ENCODE measurements around the gene STRADA.
A peak's percentile ranks its signal among the peaks of the same experiment; 100 is the strongest.

Gene STRADA

DNA sequence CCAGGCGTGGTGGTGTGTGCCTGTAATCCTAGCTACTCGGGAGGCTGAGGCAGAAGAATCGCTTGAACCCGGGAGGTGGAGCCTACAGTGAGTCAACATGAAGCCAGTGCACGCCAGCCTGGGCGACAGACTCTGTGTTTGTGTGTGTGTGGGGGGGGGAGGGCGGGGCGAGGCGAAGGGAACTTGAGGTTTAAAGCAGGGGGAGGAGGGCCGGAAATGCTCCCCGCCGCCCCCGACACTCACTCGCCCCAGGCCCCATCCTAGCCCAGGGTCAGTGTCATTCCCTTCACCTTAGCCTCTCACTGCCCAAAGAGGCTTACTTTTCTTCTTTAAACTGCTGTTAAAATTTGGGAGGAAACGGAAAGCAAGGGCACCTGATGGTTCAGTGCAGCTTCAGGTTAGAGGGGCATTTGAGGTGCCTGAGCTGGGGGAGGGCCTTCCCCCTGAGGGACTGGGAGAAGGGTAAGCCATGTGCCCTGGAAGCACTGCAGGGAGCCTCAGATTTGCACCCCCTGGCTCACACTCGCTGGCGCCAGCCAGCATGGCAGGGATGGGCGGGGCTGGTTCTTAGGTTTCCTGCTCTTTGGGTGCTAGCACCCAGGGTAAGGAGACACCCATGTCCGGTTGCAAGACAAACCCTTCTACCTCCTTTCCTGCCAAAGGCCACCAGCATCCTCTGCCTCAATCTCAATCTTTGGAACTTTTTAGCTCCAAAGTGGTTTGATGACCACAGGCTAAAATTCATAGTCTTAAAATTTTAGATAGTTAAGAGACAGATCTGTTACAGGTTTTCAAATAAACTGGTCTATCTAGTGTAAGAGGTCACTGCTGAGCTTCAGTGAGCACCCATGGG, 39.5 kb downstream of the STRADA start:
- H3K4me1 ChIP-seq (ENCODE audit: insufficient read depth, low read length): peaks cover 26% of the 10 kb centered on the region; the same call in 1 of the 2 replicates
- no peaks in the 10 kb centered on the region for H3K9me3 ChIP-seq (ENCODE audit: control insufficient read depth, insufficient read depth, low read length)
- H3K36me3 ChIP-seq (ENCODE audit: insufficient read depth, low read length): peaks cover 8% of the 10 kb centered on the region
- peak overlapping the region; percentile 59; the same call in 1 of the 2 replicates for H3K9ac ChIP-seq (ENCODE audit: low read depth, low read length)

DNA sequence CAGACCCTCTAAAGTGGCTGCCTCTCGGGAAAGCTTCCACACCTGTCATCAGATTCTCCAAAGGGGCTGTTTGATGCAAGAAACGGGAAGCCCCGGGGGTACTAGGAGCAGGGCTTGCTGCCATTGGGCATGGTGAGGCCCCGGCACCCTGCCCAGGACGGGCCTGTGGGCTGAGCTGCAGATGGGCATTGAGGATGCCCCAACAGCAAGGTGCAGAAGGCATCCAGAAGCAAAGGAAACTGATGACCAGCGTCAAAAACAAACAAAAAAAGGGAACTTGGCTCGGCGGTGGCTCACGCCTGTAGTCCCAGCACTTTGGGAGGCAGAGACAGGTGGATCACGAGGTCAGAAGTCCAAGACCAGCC, 40.2 kb downstream of the STRADA start:
- H3K36me3 ChIP-seq (ENCODE audit: insufficient read depth, low read length): peaks cover 8% of the 10 kb centered on the region
- H3K9ac ChIP-seq (ENCODE audit: low read depth, low read length): peak overlapping the region; percentile 59
- no peaks in the 10 kb centered on the region for H3K9me3 ChIP-seq (ENCODE audit: control insufficient read depth, insufficient read depth, low read length)
- H3K4me1 ChIP-seq (ENCODE audit: insufficient read depth, low read length): peaks cover 24% of the 10 kb centered on the region; the same call in 1 of the 2 replicates

DNA sequence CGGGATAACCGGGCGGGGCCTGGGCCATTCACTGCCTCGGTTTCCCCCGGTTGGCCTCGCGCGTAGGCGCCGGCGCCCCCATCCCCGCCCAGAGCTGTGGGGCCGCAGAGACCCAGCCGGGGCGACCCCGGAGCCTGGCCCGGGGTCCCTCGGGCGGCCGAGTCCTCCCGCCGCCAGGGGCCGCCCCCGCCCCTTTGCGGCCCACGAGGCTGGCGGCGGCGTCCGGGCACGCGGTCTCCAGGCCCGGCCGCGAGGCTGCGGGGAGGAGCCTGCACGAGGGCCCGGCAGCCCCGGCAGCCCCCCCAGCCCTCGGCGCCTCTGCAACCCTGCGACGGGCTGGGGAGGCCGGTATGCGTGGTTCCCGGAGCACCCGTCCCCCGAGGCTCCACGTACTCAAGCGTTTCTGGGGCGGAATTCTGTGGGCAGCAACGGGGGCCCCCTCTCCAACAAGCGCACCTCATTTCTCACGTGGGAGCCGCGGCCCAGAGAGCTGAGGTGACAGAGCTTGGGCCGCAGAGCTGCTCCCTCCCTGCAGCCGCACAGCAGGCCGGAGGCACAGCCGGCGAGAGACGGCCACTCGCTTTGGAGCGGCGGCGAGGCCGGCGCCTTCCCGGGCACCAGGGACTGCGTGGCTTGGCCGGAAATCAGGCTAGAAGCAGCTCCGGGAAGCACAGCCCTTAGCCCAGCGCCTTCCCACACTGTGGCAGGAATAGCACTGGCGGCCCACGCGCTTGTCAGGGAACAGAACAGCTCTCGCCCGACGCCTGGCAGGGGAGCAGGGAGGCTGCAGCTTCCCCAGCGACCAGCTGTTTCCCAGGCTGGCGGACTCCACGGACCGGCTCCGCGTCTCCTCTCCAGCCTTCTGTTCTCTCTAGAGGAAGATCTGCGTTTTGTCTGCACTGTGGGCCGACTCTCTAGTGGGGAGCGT, 40.8 kb downstream of the STRADA start:
- H3K9ac ChIP-seq (ENCODE audit: low read depth, low read length): peak overlapping the region; percentile 59

DNA sequence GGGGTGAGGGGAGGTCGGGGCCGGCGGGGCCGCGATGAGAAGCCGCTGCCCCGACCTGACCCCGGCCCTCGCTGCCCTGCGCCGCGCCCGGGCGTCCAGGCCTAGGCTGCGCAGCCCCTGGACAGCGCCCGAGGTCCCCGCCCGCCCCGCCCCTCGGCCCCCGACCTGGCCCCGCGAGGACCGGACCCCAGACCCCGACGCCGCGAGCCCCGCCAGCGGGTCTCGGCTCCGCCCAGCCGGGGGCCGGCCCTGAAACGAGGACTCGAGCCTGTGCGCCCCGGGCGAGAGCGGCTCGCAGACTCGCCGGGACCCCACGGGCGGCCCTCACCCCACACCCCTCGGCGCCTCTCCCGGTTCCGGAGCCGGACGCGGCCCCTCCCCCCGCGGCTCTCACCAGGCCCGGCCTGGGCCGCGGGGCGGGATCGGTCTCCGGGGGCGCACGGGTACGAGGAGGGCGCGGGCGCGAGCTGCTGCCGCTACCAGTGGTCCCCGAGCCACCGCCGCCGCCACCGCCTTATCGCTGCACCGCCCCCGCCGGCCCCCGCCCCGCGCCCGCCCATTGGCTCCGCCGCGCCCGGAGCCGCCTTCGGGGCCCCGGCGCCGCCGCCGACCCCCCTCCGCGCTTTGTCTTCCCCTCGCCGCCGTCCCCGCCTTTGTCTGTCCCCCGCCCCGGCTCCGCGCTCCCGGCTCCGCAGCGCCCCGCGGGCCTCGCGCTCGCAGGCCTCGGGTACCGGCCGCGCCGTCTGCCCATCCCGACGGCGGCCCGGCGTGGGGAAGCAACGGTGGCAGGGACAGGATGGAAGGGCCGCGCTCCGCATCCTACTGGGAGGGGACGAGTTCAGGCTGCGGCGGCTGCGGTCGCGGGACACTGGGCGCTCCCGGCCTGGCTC, 41.7 kb downstream of the STRADA start, which contains the start of gene LIMD2:
Gene LIMD2 (minus strand): TSS at position 488 of the 890 bp plus-strand sequence. CDS start 827 bp downstream, outside the sequence.
- Histone ChIP-seq H3K36me3 (ENCODE audit: insufficient read depth, low read length) (peaks cover 3% of the 10 kb centered on the region; the same call in 1 of the 2 replicates), H3K9me3 (ENCODE audit: control insufficient read depth, insufficient read depth, low read length) (no peaks in the 10 kb centered on the region), H3K9ac (ENCODE audit: low read depth, low read length) (peak within 1 kb of the TSS; percentile 66), H3K4me1 (ENCODE audit: insufficient read depth, low read length) (peaks cover 21% of the 10 kb centered on the region; the same call in 1 of the 2 replicates)

More for the DNA sequence above, 40.8 kb downstream of the STRADA start:
- peaks cover 21% of the 10 kb centered on the region; the same call in 1 of the 2 replicates for H3K4me1 ChIP-seq (ENCODE audit: insufficient read depth, low read length)
- peaks cover 5% of the 10 kb centered on the region for H3K36me3 ChIP-seq (ENCODE audit: insufficient read depth, low read length)
- H3K9me3 ChIP-seq (ENCODE audit: control insufficient read depth, insufficient read depth, low read length): no peaks in the 10 kb centered on the region

DNA sequence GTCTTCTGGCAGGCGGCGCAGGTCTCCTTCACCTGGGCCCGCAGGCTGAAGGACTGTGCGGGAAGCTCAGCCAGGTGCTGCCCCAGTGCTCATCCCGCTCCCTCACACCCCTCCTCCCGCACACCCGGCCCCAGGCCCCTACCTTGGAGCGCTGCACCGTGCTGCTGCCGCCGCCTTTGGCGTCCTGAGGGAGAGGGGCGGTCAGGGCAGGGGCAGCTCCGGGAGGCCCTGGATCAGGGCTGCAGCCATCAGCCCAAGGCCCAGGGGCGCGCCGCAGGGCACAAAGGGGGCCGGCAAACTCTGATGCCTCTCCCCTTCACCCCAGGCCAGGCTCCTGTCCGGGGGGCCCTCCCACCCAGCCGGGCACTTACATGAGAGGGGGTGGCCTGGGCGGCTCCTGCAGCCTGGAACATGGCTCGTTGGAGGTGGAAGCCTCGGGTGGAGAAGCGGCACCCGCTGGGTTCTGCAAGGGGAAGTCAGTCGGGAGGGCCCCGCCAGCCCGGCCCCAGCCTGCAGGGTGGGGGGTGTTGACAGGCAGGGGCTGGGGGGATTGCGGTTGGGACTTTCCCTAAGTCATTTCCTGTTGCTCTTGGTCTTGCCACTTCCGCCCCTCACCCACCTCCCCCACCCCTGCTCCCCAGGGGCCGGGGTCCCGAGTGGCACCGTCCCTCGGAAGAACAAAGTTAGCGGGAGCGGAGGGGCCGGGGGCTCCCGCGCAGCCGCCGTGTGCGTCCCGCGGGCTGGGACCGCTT, 42.5 kb downstream of the STRADA start:
- peaks cover 3% of the 10 kb centered on the region; the same call in 1 of the 2 replicates for H3K36me3 ChIP-seq (ENCODE audit: insufficient read depth, low read length)
- peak overlapping the region; percentile 66 for H3K9ac ChIP-seq (ENCODE audit: low read depth, low read length)
- H3K9me3 ChIP-seq (ENCODE audit: control insufficient read depth, insufficient read depth, low read length): no peaks in the 10 kb centered on the region
- H3K4me1 ChIP-seq (ENCODE audit: insufficient read depth, low read length): peaks cover 27% of the 10 kb centered on the region; the same call in 1 of the 2 replicates

DNA sequence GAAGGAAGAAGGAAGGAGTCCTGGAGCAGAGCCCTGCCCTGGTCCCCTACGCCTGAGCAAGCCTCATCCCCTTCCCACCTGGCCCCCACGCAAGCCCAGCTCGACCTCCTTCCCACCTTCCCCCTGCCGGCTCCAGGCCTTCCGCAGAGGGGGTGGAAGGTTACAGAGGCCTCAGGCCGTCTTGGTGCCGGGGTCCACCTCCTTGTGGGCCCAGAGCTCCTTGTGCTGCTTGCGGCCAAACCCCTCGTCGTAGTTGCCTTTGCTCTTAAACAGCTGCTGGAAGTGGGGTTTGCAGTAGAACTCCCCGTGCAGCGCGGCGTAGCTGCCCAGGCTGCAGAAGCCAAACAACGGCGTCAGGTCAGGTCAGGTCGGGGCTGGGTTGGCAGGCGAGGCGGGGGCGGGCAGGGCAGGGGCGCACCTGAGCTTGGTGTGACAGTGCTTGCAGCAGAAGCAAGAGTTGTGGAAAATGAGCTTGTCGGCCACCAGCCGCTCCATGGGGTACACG, 43.2 kb downstream of the STRADA start:
- Histone ChIP-seq H3K36me3 (ENCODE audit: insufficient read depth, low read length) (peaks cover 3% of the 10 kb centered on the region; the same call in 1 of the 2 replicates), H3K9ac (ENCODE audit: low read depth, low read length) (peak overlapping the region; percentile 66), H3K4me1 (ENCODE audit: insufficient read depth, low read length) (peaks cover 27% of the 10 kb centered on the region; the same call in 1 of the 2 replicates), H3K9me3 (ENCODE audit: control insufficient read depth, insufficient read depth, low read length) (no peaks in the 10 kb centered on the region)

DNA sequence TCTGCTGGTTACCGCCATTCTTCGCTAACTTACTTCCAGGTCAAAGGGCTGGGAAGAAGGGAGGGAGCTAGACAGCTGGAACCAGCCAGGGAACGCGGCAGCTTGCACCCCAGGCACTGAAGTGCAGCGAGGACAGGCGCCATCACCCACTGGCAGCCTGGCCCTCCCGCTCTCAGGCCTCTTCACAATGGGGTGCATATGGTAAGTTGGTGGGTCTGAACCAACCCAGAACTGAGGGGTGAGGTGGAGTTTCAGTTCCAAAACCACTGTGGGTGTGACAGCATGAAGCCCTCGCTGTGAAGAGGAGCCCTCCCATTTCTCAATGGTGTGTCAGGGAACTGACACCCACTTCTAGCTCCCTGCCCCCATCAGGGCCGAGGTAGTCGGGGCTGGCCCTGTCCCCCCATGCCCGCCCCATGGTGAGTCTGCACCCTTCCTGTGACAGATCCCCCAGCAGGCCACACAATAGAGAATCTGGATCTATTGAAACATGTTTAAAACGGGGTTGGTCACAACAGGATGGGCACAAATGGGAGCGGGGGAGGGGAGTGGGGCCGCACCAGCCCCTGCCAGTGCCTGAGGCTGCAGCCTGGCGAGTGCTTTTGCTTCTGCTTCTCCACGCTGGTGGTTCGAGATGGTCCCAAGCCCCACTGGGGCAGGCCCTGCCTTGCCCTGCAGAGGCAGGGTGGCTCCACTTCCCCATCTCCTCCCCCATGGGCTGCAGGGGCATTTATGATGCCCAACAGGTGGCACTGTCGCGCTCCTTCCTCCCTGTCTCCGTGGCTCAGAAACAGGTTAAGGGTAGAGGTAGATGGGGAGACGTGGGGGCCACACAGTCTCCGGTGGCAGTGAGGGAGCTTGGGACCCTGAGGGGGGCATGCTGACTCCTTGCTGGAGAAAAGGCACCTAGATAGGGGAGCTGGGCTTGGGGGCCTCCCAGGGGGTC, 44.0 kb downstream of the STRADA start:
- H3K9me3 ChIP-seq (ENCODE audit: control insufficient read depth, insufficient read depth, low read length): no peaks in the 10 kb centered on the region
- H3K36me3 ChIP-seq (ENCODE audit: insufficient read depth, low read length): no peaks in the 10 kb centered on the region; the same call in 1 of the 2 replicates
- H3K9ac ChIP-seq (ENCODE audit: low read depth, low read length): no peak overlapping the region; the same call in 1 of the 2 replicates
- H3K4me1 ChIP-seq (ENCODE audit: insufficient read depth, low read length): peaks cover 21% of the 10 kb centered on the region; the same call in 1 of the 2 replicates

DNA sequence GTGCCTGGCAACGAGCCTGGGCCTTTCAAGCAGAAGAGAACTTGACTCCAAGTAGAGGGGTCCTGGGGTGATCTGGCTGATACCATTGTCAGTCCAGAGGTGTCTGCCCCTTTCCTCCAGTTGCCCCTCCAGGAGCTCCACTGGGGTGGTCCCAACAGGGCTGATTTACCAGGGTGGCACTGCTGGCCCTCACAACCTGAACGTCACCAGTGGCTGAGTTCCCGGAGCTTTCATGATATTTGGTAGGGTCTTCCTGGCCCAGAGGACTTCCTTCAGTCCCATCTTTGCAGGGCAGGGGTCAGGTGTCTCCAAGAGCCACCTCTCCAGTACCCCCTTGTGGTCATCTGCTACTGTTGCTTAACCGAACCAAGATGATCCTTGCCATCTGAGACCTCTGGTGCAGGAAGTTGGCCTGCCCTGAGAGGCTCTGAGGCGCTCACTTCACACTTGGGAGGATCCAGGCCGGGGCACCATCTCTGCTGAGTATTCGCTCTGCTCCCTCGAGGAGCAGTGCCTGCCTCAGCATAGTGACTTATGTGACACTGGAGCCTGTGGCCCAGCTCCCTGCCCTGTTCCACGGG, 45.1 kb downstream of the STRADA start:
- no peak overlapping the region for H3K9ac ChIP-seq (ENCODE audit: low read depth, low read length)
- H3K9me3 ChIP-seq (ENCODE audit: control insufficient read depth, insufficient read depth, low read length): no peaks in the 10 kb centered on the region
- H3K36me3 ChIP-seq (ENCODE audit: insufficient read depth, low read length): no peaks in the 10 kb centered on the region; the same call in 1 of the 2 replicates
- H3K4me1 ChIP-seq (ENCODE audit: insufficient read depth, low read length): peaks cover 14% of the 10 kb centered on the region; the same call in 1 of the 2 replicates

DNA sequence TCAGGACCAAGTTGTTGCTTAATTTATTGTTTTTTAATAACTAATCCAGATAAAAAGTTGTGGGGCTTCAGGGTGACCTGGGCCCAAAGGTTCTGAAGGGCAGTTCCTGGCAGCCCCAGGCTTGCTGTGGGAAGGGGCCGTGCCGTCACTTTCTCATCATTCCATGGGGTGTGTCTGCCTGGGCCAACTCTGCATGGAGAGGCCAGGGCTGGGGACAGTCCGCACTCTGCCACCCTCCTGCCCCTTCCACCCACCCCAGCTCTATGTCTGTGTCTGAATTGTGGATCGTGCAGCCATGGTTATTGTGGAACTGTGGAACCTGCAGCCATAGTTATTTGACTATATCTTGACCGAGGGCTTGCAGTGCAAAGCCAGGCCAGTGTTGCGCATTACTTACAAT, 45.7 kb downstream of the STRADA start:
- H3K4me1 ChIP-seq (ENCODE audit: insufficient read depth, low read length): peaks cover 14% of the 10 kb centered on the region; the same call in 1 of the 2 replicates

DNA sequence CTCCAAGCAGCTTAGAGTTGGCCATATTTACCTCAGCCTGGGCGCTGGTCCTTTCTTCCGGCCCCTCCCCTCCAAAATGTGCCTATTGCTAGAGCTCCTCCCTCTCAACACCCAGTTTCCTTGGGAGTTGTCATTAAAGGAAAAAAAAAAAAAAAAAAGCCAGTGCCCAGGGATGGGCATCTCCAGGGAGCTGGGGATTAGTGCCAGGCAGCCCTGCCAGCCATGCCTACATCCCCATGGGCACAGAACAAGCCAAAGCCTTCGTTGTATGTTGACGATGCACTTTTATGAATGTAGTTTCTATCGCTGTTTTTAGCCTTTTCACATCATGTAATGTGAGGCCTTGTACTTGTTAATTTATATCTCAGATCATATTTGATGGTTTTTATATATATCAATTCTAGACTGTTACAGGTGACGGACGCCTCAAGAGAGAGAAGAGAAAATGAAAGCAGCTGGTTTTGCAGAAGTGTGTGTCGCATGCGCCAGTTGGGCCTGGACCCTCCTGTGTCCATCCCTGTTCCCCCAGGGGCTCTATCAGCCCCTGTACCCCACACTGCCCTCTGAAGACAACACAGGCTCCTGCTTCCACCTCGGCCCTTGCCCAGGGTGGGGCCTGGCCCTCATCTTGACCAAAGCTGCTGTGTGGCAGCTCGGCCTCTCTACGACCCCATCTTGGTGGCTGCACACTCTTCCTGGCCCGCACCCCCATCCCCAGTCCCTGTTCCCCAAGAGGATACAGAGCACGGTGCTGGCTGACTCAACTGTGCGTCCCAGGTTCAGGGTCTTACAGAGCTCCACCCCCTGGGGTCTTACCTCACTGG, 46.4 kb downstream of the STRADA start:
- H3K4me1 ChIP-seq (ENCODE audit: insufficient read depth, low read length): peaks cover 14% of the 10 kb centered on the region; the same call in 1 of the 2 replicates
- H3K36me3 ChIP-seq (ENCODE audit: insufficient read depth, low read length): peaks cover 3% of the 10 kb centered on the region; the same call in 1 of the 2 replicates
- H3K9ac ChIP-seq (ENCODE audit: low read depth, low read length): no peak overlapping the region
- H3K9me3 ChIP-seq (ENCODE audit: control insufficient read depth, insufficient read depth, low read length): no peaks in the 10 kb centered on the region

More for the DNA sequence above, 45.7 kb downstream of the STRADA start:
- no peaks in the 10 kb centered on the region for H3K9me3 ChIP-seq (ENCODE audit: control insufficient read depth, insufficient read depth, low read length)
- no peak overlapping the region for H3K9ac ChIP-seq (ENCODE audit: low read depth, low read length)
- no peaks in the 10 kb centered on the region; the same call in 1 of the 2 replicates for H3K36me3 ChIP-seq (ENCODE audit: insufficient read depth, low read length)
